Measurements from ENCODE around the gene EEF2K.
"Not testable (repeated sequence)": the region's sequence is repeated elsewhere in the genome, so short reads cannot be mapped to it uniquely, and the experiment has no call there.

The EEF2K gene

GRCh38 chr16:22206013-22206841 is at the start of gene EEF2K:
TSS of gene EEF2K (plus strand) at chr16:22206278. CDS start at chr16:22225730, 19,452 bp downstream.
- peak; percentile 95 for DNase-seq (ENCODE audit: low spot score)

DNA sequence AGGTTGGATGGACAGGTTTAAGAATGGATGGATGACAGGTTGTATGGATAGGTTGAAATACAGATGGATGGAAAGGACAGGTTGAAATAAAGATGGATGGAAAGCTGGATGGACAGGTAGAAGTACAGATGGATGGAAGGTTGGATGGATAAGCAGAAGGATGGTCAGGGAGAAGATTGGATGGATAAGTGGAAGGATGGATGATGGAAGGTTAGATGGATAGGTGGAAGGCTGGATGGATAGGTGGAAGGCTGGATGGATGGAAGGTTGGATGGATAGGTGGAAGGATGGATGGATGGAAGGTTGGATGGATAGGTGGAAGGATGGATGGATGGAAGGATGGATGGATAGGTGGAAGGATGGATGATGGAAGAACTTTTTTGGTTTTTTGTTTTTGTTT is 44.7 kb upstream of the EEF2K start:
- DNase-seq (ENCODE audit: low spot score), result no peak

GRCh38 chr16:22161999-22162655 is 44.0 kb upstream of the EEF2K start, which contains the start of gene SDR42E2:
TSS of gene SDR42E2 (plus strand) at chr16:22162506. CDS start at chr16:22165583, 3,077 bp downstream.
- DNase-seq (ENCODE audit: low spot score), result no peak

DNA sequence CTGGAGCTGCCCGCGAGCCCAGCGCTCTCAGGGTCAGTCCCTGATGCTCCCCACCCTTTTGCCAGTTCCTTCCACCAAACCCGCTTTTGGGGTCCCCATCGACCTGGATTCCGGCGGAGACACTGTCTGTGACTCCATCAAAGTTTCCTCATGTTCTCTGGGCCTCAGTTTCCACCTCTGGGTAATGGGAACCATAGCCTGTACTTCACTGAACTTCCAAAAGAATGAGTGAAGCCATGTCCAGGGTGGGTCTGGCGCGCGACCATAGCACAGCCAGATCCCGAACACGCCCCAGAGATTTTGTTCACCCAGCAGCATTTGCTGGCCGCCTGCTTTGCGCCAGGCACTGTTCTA is 43.4 kb upstream of the EEF2K start:
- DNase-seq (ENCODE audit: low spot score), result no peak

DNA sequence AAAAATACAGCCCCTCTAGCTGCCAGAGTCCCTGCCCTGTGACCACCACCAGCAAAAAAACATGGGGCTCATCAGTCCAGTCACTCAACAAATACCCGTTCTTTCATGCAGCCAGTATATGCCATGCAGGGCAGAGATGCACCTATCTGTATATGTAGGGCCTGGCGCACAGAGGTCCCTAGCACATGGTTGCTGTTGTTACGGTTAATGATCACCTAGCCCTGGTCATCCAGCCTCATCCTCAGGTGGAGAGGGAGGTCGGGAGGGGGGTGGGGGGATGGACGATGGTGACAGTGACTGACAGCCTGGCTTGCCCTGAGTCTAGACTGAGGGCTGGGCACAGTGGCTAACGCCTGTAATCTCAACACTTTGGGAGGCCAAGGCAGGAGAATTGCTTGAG is 42.3 kb upstream of the EEF2K start:
- DNase-seq (ENCODE audit: low spot score), result no peak

DNA sequence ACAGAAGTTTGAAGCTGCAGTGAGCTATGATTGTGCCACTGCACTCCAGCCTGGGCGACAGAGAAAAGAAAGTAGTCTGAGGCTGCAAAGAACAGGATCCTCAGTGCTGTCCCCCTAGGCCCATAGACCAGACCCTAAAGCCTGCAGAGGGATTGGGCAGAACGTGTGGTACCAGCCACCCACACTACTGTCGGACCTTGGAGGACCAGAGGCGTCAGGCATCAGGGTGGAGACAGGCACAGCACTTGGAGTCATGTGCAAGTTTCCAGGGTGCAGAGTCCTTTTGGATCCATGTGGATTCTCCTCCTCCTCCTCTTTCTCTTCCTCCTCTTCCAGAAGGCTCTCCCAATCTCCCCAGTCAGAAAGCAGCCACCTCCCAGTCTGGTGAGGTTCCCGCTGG is 41.6 kb upstream of the EEF2K start:
- DNase-seq (ENCODE audit: low spot score), result no peak

DNA sequence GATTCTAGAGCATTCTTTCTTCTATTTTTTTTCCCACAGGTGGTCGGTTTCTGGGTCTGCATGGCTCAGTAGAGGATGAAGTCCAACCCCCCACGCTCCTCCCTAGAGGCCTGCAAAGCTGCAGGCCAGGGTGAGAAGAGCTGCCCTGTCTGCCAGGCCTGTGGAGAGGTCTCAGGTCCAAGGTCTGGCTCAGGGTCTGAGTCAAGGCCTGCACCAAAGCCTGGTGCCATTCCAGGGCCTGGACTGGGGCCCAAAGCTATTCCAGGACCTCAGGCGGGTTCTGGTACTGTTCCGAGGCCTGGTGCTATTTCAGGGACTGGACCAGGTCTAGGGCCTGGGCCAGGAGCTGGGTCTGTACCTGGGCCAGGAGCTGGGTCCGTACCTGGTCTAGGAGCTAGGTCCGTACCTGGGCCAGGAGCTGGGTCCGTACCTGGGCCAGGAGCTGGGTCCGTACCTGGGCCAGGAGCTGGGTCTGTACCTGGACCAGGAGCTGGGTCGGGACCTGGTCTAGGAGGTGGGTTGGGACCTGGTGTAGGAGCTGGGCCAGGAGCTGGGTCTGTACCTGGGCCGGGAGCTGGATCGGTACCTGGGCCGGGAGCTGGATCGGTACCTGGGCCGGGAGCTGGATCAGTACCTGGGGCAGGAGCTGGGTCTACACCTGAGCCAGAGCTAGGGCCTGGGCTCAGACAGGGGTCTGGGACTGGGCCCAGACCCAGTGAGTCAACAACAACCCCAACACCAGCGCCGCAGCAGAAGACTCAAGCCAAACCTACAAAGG is 40.4 kb upstream of the EEF2K start:
- DNase-seq (ENCODE audit: low spot score), result no peak

DNA sequence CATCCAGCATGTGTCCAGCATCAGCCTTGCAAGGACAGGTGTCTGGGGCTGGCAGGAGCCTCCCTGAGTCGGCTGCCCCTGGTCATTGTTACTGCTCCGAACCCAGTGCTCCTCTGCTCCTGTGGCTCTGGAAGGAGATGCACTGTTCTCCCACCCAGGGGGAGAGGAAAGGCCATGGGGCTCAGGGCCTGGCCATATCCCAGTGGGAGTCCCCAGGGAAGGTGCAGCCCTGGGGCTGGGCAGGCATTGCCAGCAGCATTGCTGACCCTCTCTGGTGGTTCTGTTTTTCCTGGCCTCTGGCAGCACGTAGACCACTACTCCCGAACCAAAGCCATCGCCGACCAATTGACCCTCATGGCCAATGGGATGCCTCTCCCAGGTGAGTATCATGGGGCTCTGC is 34.1 kb upstream of the EEF2K start:
- no peak for DNase-seq (ENCODE audit: low spot score)

DNA sequence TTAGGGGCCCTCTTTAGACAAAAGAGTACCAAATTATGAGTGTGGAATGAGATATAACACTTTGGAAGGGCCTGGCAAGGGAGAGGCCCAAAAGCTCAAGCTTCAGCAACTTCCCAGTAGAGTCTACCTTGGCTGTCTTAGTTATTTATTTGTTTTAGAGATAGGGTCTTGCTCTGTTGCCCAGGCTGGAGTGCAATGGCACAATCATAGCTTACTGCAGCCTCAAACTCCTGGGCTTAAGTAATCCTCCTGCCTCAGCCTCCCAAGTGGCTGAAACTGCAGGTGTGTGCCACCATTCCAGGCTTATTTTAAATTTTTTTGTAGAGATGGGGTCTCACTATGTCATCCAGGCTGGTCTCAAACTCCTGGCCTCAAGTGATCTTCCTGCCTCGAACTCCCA is 33.4 kb upstream of the EEF2K start:
- not testable (repeated sequence) for DNase-seq (ENCODE audit: low spot score)

DNA sequence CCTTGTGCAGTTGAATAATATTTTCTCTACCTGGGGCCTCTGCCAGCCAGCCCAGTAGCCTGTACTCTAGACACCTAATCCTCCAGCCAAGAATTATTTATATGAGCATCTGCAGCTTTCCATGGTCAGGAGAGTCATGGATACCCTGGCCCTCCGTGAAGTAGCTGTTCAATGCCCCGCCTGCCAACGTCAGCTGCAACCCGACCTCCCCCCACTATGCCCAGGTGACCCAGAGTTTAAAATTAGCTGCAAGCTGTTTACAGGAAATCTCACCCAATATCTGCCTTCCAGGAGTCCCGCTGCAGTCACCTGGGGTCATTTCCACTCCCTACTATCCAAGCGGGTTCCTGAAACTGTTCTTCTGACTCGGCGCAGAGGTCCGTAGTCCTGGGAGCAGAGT is 31.4 kb upstream of the EEF2K start:
- DNase-seq (ENCODE audit: low spot score), result no peak

- no peak for DNase-seq (ENCODE audit: low spot score)
These were observed 27.8 kb upstream of the EEF2K start for GRCh38 chr16:22177968-22178930.

DNA sequence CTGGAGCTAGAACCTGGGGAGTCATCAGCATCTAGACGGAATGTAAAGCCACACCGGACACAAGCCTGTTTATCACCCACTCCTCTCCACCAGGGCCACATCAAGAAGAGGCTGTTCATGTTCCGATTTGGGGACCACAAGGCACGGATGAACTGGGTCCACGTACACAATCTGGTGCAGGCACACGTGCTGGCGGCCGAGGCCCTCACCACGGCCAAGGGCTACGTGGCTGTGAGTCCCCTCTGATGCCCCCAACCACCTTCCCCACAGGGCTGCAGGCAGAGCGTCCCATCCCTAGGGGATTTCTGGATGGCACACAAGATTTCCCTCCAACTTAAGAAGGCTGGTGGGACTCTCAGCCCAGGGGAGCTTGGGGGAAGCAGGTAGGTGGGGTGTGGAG is 24.7 kb upstream of the EEF2K start:
- DNase-seq (ENCODE audit: low spot score), result no peak

GRCh38 chr16:22181843-22182242 is 24.2 kb upstream of the EEF2K start:
- DNase-seq (ENCODE audit: low spot score), result no peak

GRCh38 chr16:22183335-22183734 is 22.7 kb upstream of the EEF2K start:
- peak; percentile 1 for DNase-seq (ENCODE audit: low spot score)

DNA sequence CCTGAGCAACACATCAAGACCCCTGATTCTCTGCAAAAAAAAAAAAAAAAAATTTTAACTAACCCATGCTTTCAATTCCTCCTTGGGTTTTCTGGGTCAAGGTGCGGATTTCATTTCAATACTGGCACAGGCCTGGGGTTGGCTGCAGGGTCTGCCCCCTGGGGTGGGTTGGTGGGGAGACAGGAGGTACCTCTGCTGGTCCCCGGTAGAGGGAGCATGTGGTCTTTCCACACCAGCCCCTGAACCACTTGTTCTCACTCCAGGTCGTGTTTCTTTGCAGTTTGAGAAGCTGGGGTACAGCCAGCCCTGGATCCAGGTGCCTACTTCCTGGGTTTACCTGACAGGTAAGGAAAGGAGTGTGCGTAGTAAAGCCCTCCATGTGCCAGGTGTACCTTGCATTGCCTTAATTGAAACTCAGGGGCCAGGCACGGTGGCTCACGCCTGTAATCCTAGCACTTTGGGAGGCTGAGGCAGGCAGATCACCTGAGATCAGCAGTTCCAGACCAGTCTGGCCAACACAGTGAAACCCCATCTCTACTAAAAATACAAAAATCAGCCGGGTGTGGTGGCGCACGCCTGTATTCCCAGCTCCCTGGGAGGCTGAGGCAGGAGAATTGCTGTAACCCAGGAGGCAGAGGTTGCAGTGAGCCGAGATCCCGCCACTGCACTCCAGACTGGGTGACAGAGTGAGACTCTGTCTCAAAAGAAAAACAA is 22.0 kb upstream of the EEF2K start:
- no peak for DNase-seq (ENCODE audit: low spot score)

DNA sequence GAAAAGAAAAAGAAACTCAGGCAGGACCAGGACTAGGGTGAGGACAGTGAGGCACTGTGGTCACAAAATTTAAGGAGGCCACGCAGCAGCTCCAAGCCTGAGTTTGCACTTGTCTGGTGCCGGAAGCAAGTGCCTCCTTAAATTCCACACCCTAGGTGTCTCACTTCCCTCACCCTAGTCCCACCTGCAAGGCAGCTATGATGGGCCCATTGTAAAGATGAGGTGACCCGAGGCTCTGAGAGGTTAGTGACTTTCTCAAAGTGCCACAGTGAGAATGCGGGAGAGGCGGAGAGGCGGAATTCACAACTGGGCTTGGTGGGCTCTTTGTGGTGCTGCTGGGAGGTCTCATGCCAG is 21.5 kb upstream of the EEF2K start:
- DNase-seq (ENCODE audit: low spot score), result no peak

GRCh38 chr16:22186517-22186916 is 19.6 kb upstream of the EEF2K start:
- no peak for DNase-seq (ENCODE audit: low spot score)

- DNase-seq (ENCODE audit: low spot score), result no peak
These were observed 17.8 kb upstream of the EEF2K start for GRCh38 chr16:22188267-22188594.

DNA sequence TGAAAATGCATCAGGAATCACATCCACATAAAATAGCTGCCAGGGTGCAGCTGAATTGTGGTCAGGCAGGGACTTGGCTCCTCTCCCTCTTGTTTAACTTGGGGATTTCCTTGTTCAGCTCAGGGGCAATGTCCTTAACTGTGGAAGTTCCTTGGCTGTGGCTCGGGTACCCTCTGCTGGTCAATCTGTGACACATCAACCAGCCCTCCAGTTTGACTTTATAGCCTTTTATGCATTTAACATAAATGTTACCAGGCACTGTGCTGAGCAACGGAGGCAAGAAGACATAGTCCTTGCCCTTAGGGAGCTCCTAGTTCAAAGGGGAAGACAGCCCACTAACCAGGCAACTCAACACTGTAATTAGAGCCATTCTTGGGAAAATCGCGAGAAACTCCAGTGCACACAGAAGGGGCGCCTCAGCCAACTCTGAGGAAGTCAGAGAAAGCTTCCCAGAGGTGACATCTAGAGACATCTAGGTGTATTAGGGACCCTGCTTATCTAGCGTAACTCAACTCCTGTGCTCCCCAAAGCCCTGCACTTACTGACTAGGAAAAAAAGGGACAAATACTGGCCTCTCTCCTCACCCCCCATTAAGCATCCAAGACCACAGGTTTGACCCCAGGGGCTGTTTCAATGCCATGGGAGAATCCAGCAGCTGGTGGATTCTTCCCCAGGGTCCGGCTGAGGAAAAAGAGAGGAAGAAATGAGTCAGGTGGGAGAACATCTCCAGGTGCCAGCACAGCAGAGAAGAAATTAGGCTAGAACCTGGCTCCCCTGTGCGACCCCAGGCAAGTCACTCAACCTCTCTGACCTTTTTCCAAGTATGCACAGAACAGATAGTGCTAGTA is 17.3 kb upstream of the EEF2K start:
- DNase-seq (ENCODE audit: low spot score), result peak; percentile 80

GRCh38 chr16:22189473-22190080 is 16.5 kb upstream of the EEF2K start:
- peak; percentile 38 for DNase-seq (ENCODE audit: low spot score)
